Embryonic facial prominence (tissue), 1 donor: Measurements from ENCODE around the gene ALDH1A1.

ENCODE experiments used
- DNase-seq: peaks from one replicate; pipeline ENCODE4 v3.0.0-alpha.2; 2016; ENCODE audit errors: extremely low spot score

The ALDH1A1 gene

GRCh38 chr9:72952914-72953313 is at the start of gene ALDH1A1:
TSS of gene ALDH1A1 (minus strand) at chr9:72953053. CDS start at chr9:72953000, 53 bp downstream.
- no peak for DNase-seq

- DNase-seq = no peak
These were observed 49.0 kb upstream of the ALDH1A1 start for GRCh38 chr9:73001860-73002259.

- no peak for DNase-seq
These were observed 45.5 kb upstream of the ALDH1A1 start for GRCh38 chr9:72998363-72998762.

GRCh38 chr9:72997387-72997995 is 44.6 kb upstream of the ALDH1A1 start:
- DNase-seq = no peak

- no peak for DNase-seq
These were observed 43.9 kb upstream of the ALDH1A1 start for GRCh38 chr9:72996684-72997314.

GRCh38 chr9:72996114-72996513 is 43.3 kb upstream of the ALDH1A1 start:
- DNase-seq = no peak

- DNase-seq = no peak
These were observed 42.5 kb upstream of the ALDH1A1 start for GRCh38 chr9:72995131-72996024.

- no peak for DNase-seq
These were observed 38.9 kb upstream of the ALDH1A1 start for GRCh38 chr9:72991772-72992171.

- DNase-seq = no peak
These were observed 37.7 kb upstream of the ALDH1A1 start for GRCh38 chr9:72990397-72991182.

- DNase-seq = no peak
These were observed 33.8 kb upstream of the ALDH1A1 start for GRCh38 chr9:72986522-72987116.

- no peak for DNase-seq
These were observed 32.9 kb upstream of the ALDH1A1 start for GRCh38 chr9:72985746-72986145.

GRCh38 chr9:72984991-72985390 is 32.1 kb upstream of the ALDH1A1 start:
- no peak for DNase-seq

- no peak for DNase-seq
These were observed 31.5 kb upstream of the ALDH1A1 start for GRCh38 chr9:72984226-72984947.

- DNase-seq = no peak
These were observed 30.8 kb upstream of the ALDH1A1 start for GRCh38 chr9:72983512-72984225.

GRCh38 chr9:72983056-72983455 is 30.2 kb upstream of the ALDH1A1 start:
- no peak for DNase-seq

GRCh38 chr9:72982146-72982799 is 29.4 kb upstream of the ALDH1A1 start:
- no peak for DNase-seq

GRCh38 chr9:72981433-72981832 is 28.6 kb upstream of the ALDH1A1 start:
- no peak for DNase-seq

GRCh38 chr9:72980600-72981265 is 27.9 kb upstream of the ALDH1A1 start:
- DNase-seq = peak; percentile 40

GRCh38 chr9:72980183-72980582 is 27.3 kb upstream of the ALDH1A1 start:
- DNase-seq = no peak
